GM21526 (cell line): ENCODE measurements around the gene MAN1B1.
A peak's percentile ranks its signal among the peaks of the same experiment; 100 is the strongest.

ENCODE experiments used
- ATAC-seq: cut with Tn5 transposase; IDR thresholded peaks from one replicate; pipeline ENCODE4 v1.9.1; 2021; ENCODE audit warnings: moderate library complexity; ENCODE audit not compliant: unreplicated experiment, low FRiP score

MAN1B1 gene

GRCh38 chr9:137141050-137141810 is 54.4 kb downstream of the MAN1B1 start:
- ATAC-seq = no peak

- ATAC-seq = no peak
These were observed 55.5 kb downstream of the MAN1B1 start for GRCh38 chr9:137141976-137142936.

GRCh38 chr9:137143459-137143858 is 56.7 kb downstream of the MAN1B1 start:
- ATAC-seq = no peak

GRCh38 chr9:137145731-137146526 is 59.1 kb downstream of the MAN1B1 start:
- ATAC-seq = no peak

- ATAC-seq = no peak
These were observed 59.7 kb downstream of the MAN1B1 start for GRCh38 chr9:137146527-137146918.

GRCh38 chr9:137147091-137147792 is 60.5 kb downstream of the MAN1B1 start:
- no peak for ATAC-seq

- no peak for ATAC-seq
These were observed 61.0 kb downstream of the MAN1B1 start for GRCh38 chr9:137147793-137148160.

- no peak for ATAC-seq
These were observed 61.5 kb downstream of the MAN1B1 start for GRCh38 chr9:137148242-137148641.

- ATAC-seq = no peak
These were observed 61.9 kb downstream of the MAN1B1 start for GRCh38 chr9:137148661-137149060.

GRCh38 chr9:137149363-137149762 is 62.6 kb downstream of the MAN1B1 start:
- no peak for ATAC-seq

- ATAC-seq = no peak
These were observed 63.3 kb downstream of the MAN1B1 start for GRCh38 chr9:137149942-137150616.

GRCh38 chr9:137150617-137151457 is 64.1 kb downstream of the MAN1B1 start:
- peak; percentile 35 for ATAC-seq

GRCh38 chr9:137152844-137153405 is 66.1 kb downstream of the MAN1B1 start:
- no peak for ATAC-seq

GRCh38 chr9:137156567-137157375 is 70.0 kb downstream of the MAN1B1 start:
- no peak for ATAC-seq

GRCh38 chr9:137157618-137158415 is 71.0 kb downstream of the MAN1B1 start:
- ATAC-seq = no peak

GRCh38 chr9:137158625-137159024 is 71.8 kb downstream of the MAN1B1 start:
- ATAC-seq = no peak
